HEK293 (cell line): ENCODE measurements around the gene TMEM255B.

ENCODE experiments used
- CTCF ChIP-seq: fragments of 450-650 bp; formaldehyde crosslinking; IDR thresholded peaks from 2 replicates; pipeline ENCODE4 v1.5.1; 2016; ENCODE audit warnings: missing biosample characterization, missing genetic modification characterization
- INSM2 ChIP-seq: fragments of 450-650 bp; formaldehyde crosslinking; IDR thresholded peaks from 2 replicates; pipeline ENCODE4 v1.5.1; 2016; ENCODE audit warnings: missing biosample characterization, missing genetic modification characterization
- OVOL3 ChIP-seq: fragments of 450-650 bp; formaldehyde crosslinking; IDR thresholded peaks from 2 replicates; pipeline ENCODE4 v1.5.1; 2016; ENCODE audit warnings: missing biosample characterization, missing genetic modification characterization
- ZNF214 ChIP-seq: fragments of 450-650 bp; formaldehyde crosslinking; IDR thresholded peaks from 2 replicates; pipeline ENCODE4 v1.5.1; 2017; ENCODE audit warnings: missing biosample characterization, mild to moderate bottlenecking, missing genetic modification characterization, borderline replicate concordance
- ZNF645 ChIP-seq: fragments of 450-650 bp; formaldehyde crosslinking; IDR thresholded peaks from 2 replicates; pipeline ENCODE4; 2016; ENCODE audit warnings: missing biosample characterization, missing genetic modification characterization

GRCh38 chr13:113817860-113818691, 59.0 kb downstream of the TMEM255B start:
- TF ChIP-seq CTCF (tag by site-specific recombination): no peak
- no peak for TF ChIP-seq INSM2 (tag by site-specific recombination)
- no peak for TF ChIP-seq OVOL3 (tag by site-specific recombination)
- TF ChIP-seq ZNF645 (tag by site-specific recombination): no peak
- TF ChIP-seq ZNF214 (tag by site-specific recombination): no peak
